Activated CD8-positive, alpha-beta memory T cell treated with anti-CD3 and anti-CD28 coated beads, Interleukin-2, amount 10 ng/mL, durations not matched to agents 7 days and 5 days (primary cell): ENCODE measurements around the gene TBC1D22A. TPM values are rescaled to one million over a fixed set of nuclear protein-coding genes. Genes with fewer than 3 reads are reported as not detected.
"Not testable (repeated sequence)": the region's sequence is repeated elsewhere in the genome, so short reads cannot be mapped to it uniquely, and the experiment has no call there.

Experiments used
- ATAC-seq: fragments of 150-1000 bp; cut with Tn5 transposase; one replicate; pipeline ENCODE4 v1.10.0; 2021; ENCODE audit warnings: moderate library complexity
- CTCF ChIA-PET: fragments of 350-600 bp; sonication (Branson Sonifier 250); formaldehyde crosslinking; loops from one replicate; lab custom pipeline; 2021; ENCODE audit warnings: antibody characterized with exemption; lab: Charles Lee
- DNase-seq: peaks from one replicate; pipeline ENCODE4 v3.0.0-alpha.2; 2020
- H3K27ac Mint-ChIP-seq: one replicate; pipeline ENCODE4 v1.8.0; 2021; ENCODE audit warnings: mild to moderate bottlenecking, mixed read lengths
- H3K27me3 Mint-ChIP-seq: one replicate; pipeline ENCODE4 v1.8.0; 2021; ENCODE audit warnings: mixed read lengths
- H3K36me3 Mint-ChIP-seq: one replicate; pipeline ENCODE4 v1.8.0; 2021; ENCODE audit warnings: mild to moderate bottlenecking, mixed read lengths
- H3K4me1 Mint-ChIP-seq: one replicate; pipeline ENCODE4 v1.8.0; 2021; ENCODE audit warnings: mixed read lengths
- H3K4me3 Mint-ChIP-seq: one replicate; pipeline ENCODE4 v1.8.0; 2021; ENCODE audit warnings: mild to moderate bottlenecking, moderate library complexity, mixed read lengths
- H3K9me3 Mint-ChIP-seq: one replicate; pipeline ENCODE4 v1.8.0; 2022; ENCODE audit warnings: low read depth, mixed read lengths
- total RNA-seq, 2 experiments: library from RNA; stranded (reverse); gene quantifications; one replicate each; pipeline ENCODE4 v1.2.3, GENCODE V29; 2021

TBC1D22A gene
- total RNA-seq, 2 experiments from 2014 or later = 32.6 to 44.9 TPM

GRCh38 chr22:47164514-47165337 lies 402.3 kb downstream of the TBC1D22A start:
- DNase-seq = no peak
- Mint-ChIP-seq H3K36me3 (no peaks in the 10 kb centered on the region), H3K27me3 (no peaks in the 10 kb centered on the region), H3K27ac (no peak overlapping the region), H3K9me3 (no peaks in the 10 kb centered on the region), H3K4me3 (no peak overlapping the region), H3K4me1 (no peaks in the 10 kb centered on the region)
- no peak for ATAC-seq
- CTCF ChIA-PET = no interaction called here

GRCh38 chr22:47165338-47166032 lies 403.0 kb downstream of the TBC1D22A start:
- ATAC-seq = no peak
- H3K36me3 Mint-ChIP-seq = no peaks in the 10 kb centered on the region
- H3K9me3 Mint-ChIP-seq = no peaks in the 10 kb centered on the region
- no peak overlapping the region for H3K4me3 Mint-ChIP-seq
- H3K27me3 Mint-ChIP-seq = no peaks in the 10 kb centered on the region
- no peak overlapping the region for H3K27ac Mint-ChIP-seq
- DNase-seq = no peak
- CTCF ChIA-PET = no interaction called here
- no peaks in the 10 kb centered on the region for H3K4me1 Mint-ChIP-seq

GRCh38 chr22:47166033-47166404 lies 403.6 kb downstream of the TBC1D22A start:
- no peak for ATAC-seq
- H3K36me3 Mint-ChIP-seq = no peaks in the 10 kb centered on the region
- DNase-seq = no peak
- CTCF ChIA-PET = no interaction called here
- no peaks in the 10 kb centered on the region for H3K4me1 Mint-ChIP-seq
- no peaks in the 10 kb centered on the region for H3K9me3 Mint-ChIP-seq
- no peaks in the 10 kb centered on the region for H3K27me3 Mint-ChIP-seq
- no peak overlapping the region for H3K4me3 Mint-ChIP-seq
- no peak overlapping the region for H3K27ac Mint-ChIP-seq

- CTCF ChIA-PET = no interaction called here
- Mint-ChIP-seq H3K36me3 (no peaks in the 10 kb centered on the region), H3K27ac (no peak overlapping the region), H3K4me3 (no peak overlapping the region), H3K9me3 (no peaks in the 10 kb centered on the region), H3K27me3 (no peaks in the 10 kb centered on the region), H3K4me1 (no peaks in the 10 kb centered on the region)
- ATAC-seq (no peak), DNase-seq (no peak)
Observed at GRCh38 chr22:47166446-47167016, 404.1 kb downstream of the TBC1D22A start.

GRCh38 chr22:47167056-47167455 lies 404.6 kb downstream of the TBC1D22A start:
- no peaks in the 10 kb centered on the region for H3K27me3 Mint-ChIP-seq
- no peaks in the 10 kb centered on the region for H3K9me3 Mint-ChIP-seq
- DNase-seq (no peak), ATAC-seq (no peak)
- CTCF ChIA-PET = no interaction called here
- no peaks in the 10 kb centered on the region for H3K4me1 Mint-ChIP-seq
- H3K27ac Mint-ChIP-seq = no peak overlapping the region
- H3K4me3 Mint-ChIP-seq = no peak overlapping the region
- no peaks in the 10 kb centered on the region for H3K36me3 Mint-ChIP-seq

- H3K4me3 Mint-ChIP-seq, H3K27me3 Mint-ChIP-seq, H3K9me3 Mint-ChIP-seq, ATAC-seq, CTCF ChIA-PET, H3K36me3 Mint-ChIP-seq, H3K27ac Mint-ChIP-seq, DNase-seq, H3K4me1 Mint-ChIP-seq: not testable (repeated sequence)
Observed at GRCh38 chr22:47167921-47168320, 405.5 kb downstream of the TBC1D22A start.

- Mint-ChIP-seq H3K4me3 (no peak overlapping the region), H3K4me1 (no peaks in the 10 kb centered on the region), H3K9me3 (no peaks in the 10 kb centered on the region), H3K27me3 (no peaks in the 10 kb centered on the region), H3K36me3 (no peaks in the 10 kb centered on the region), H3K27ac (no peak overlapping the region)
- CTCF ChIA-PET = no interaction called here
- DNase-seq (no peak), ATAC-seq (no peak)
Observed at GRCh38 chr22:47168441-47168840, 406.0 kb downstream of the TBC1D22A start.

GRCh38 chr22:47168900-47169800 lies 406.7 kb downstream of the TBC1D22A start:
- no peaks in the 10 kb centered on the region for H3K9me3 Mint-ChIP-seq
- CTCF ChIA-PET = no interaction called here
- no peaks in the 10 kb centered on the region for H3K27me3 Mint-ChIP-seq
- H3K4me3 Mint-ChIP-seq = no peak overlapping the region
- DNase-seq (no peak), ATAC-seq (no peak)
- H3K36me3 Mint-ChIP-seq = peaks cover 1% of the 10 kb centered on the region
- H3K27ac Mint-ChIP-seq = no peak overlapping the region
- no peaks in the 10 kb centered on the region for H3K4me1 Mint-ChIP-seq

GRCh38 chr22:47169801-47170140 lies 407.3 kb downstream of the TBC1D22A start:
- Mint-ChIP-seq H3K27ac (no peak overlapping the region), H3K4me1 (no peaks in the 10 kb centered on the region), H3K36me3 (peaks cover 1% of the 10 kb centered on the region), H3K9me3 (no peaks in the 10 kb centered on the region), H3K4me3 (no peak overlapping the region), H3K27me3 (no peaks in the 10 kb centered on the region)
- CTCF ChIA-PET = no interaction called here
- ATAC-seq = no peak
- DNase-seq = no peak

- H3K9me3 Mint-ChIP-seq, H3K4me1 Mint-ChIP-seq, CTCF ChIA-PET, H3K27me3 Mint-ChIP-seq, H3K4me3 Mint-ChIP-seq, H3K27ac Mint-ChIP-seq, H3K36me3 Mint-ChIP-seq, ATAC-seq, DNase-seq: not testable (repeated sequence)
Observed at GRCh38 chr22:47170511-47171440, 408.3 kb downstream of the TBC1D22A start.

- ATAC-seq = no peak
- Mint-ChIP-seq H3K36me3 (peaks cover 8% of the 10 kb centered on the region), H3K27me3 (no peaks in the 10 kb centered on the region), H3K4me3 (no peak overlapping the region), H3K27ac (no peak overlapping the region), H3K4me1 (no peaks in the 10 kb centered on the region), H3K9me3 (no peaks in the 10 kb centered on the region)
- CTCF ChIA-PET = no interaction called here
- no peak for DNase-seq
Observed at GRCh38 chr22:47171441-47172221, 409.2 kb downstream of the TBC1D22A start.
